HepG2 (cell line): ENCODE results near the gene WDR87. TPM values are rescaled to one million over a fixed set of nuclear protein-coding genes. Genes with fewer than 3 reads are reported as not detected.

Experiments used
- ARID2 ChIP-seq: sonication (generic); formaldehyde crosslinking; IDR thresholded peaks from 2 replicates; pipeline ENCODE4 v1.8.1; 2022; ENCODE audit warnings: mild to moderate bottlenecking, missing genetic modification reagents, borderline replicate concordance
- EED ChIP-seq: sonication (generic); formaldehyde crosslinking; IDR thresholded peaks from 2 replicates; pipeline ENCODE4 v1.5.0; 2020; ENCODE audit warnings: mild to moderate bottlenecking, missing genetic modification reagents
- HDAC1 ChIP-seq: sonication (generic); formaldehyde crosslinking; IDR thresholded peaks from 2 replicates; pipeline ENCODE4 v1.5.1; 2020; ENCODE audit warnings: mild to moderate bottlenecking, missing genetic modification reagents
- HIVEP1 ChIP-seq: sonication (generic); formaldehyde crosslinking; IDR thresholded peaks from 2 replicates; pipeline ENCODE4 v1.4.0; 2020; ENCODE audit warnings: mild to moderate bottlenecking, missing genetic modification reagents
- HMGXB3 ChIP-seq: sonication (generic); formaldehyde crosslinking; IDR thresholded peaks from 2 replicates; pipeline ENCODE4 v1.4.0; 2020; ENCODE audit warnings: missing genetic modification reagents, borderline replicate concordance
- HNF4A ChIP-seq: sonication (generic); formaldehyde crosslinking; IDR thresholded peaks from 2 replicates; pipeline ENCODE4 v1.4.0; 2020; ENCODE audit warnings: missing genetic modification reagents
- HOXA5 ChIP-seq: sonication (generic); formaldehyde crosslinking; IDR thresholded peaks from 2 replicates; pipeline ENCODE4 v1.4.0; 2020; ENCODE audit warnings: missing genetic modification reagents
- KLF6 ChIP-seq: IDR thresholded peaks from 2 replicates; pipeline ENCODE4 v1.8.0; 2016; ENCODE audit warnings: missing biosample characterization, missing genetic modification reagents
- MIER3 ChIP-seq: IDR thresholded peaks from 2 replicates; pipeline ENCODE4 v1.6.1; 2016; ENCODE audit warnings: missing compliant biosample characterization, borderline replicate concordance
- MXD1 ChIP-seq: sonication (generic); formaldehyde crosslinking; IDR thresholded peaks from 2 replicates; pipeline ENCODE4 v1.4.0; 2020; ENCODE audit warnings: mild to moderate bottlenecking, missing genetic modification reagents
- NR1H2 ChIP-seq: sonication (generic); formaldehyde crosslinking; IDR thresholded peaks from 2 replicates; pipeline ENCODE4 v1.8.1; 2022; ENCODE audit warnings: low read depth, missing genetic modification reagents, borderline replicate concordance
- RBM22 ChIP-seq: fragments of 200-400 bp; formaldehyde crosslinking; optimal IDR thresholded peaks from 2 replicates; pipeline ENCODE3; 2017; ENCODE audit warnings: mild to moderate bottlenecking, low read length, moderate library complexity
- RNF2 ChIP-seq: fragments of 450-650 bp; conservative IDR thresholded peaks from 2 replicates; pipeline ENCODE4 v1.6.1; 2016; ENCODE audit warnings: low read depth
- TGIF2 ChIP-seq: IDR thresholded peaks from 2 replicates; pipeline ENCODE4 v1.6.1; 2016; ENCODE audit warnings: control low read depth, missing compliant biosample characterization
- TRAFD1 ChIP-seq: sonication (generic); formaldehyde crosslinking; IDR thresholded peaks from 2 replicates; pipeline ENCODE4 v1.5.1; 2020; ENCODE audit warnings: missing genetic modification reagents, mild to moderate bottlenecking, borderline replicate concordance
- ZFP41 ChIP-seq: sonication (generic); formaldehyde crosslinking; IDR thresholded peaks from 2 replicates; pipeline ENCODE4 v1.4.0; 2020; ENCODE audit warnings: mild to moderate bottlenecking, missing genetic modification reagents, borderline replicate concordance
- ZNF709 ChIP-seq: sonication (generic); formaldehyde crosslinking; IDR thresholded peaks from 2 replicates; pipeline ENCODE4 v1.5.0; 2020; ENCODE audit warnings: mild to moderate bottlenecking, missing genetic modification reagents
- ZNF746 ChIP-seq: sonication (generic); formaldehyde crosslinking; IDR thresholded peaks from 2 replicates; pipeline ENCODE4 v1.8.0; 2022; ENCODE audit warnings: mild to moderate bottlenecking, missing genetic modification reagents
- ZNF788 ChIP-seq: sonication (generic); formaldehyde crosslinking; IDR thresholded peaks from 2 replicates; pipeline ENCODE4 v1.5.0; 2020; ENCODE audit warnings: mild to moderate bottlenecking, missing genetic modification reagents, borderline replicate concordance
- ZSCAN5A ChIP-seq: sonication (generic); formaldehyde crosslinking; IDR thresholded peaks from 2 replicates; pipeline ENCODE4 v1.8.0; 2022; ENCODE audit warnings: mild to moderate bottlenecking, missing genetic modification reagents, borderline replicate concordance
- polyA plus RNA-seq, 8 experiments: library from polyadenylated mRNA; depleted of rRNA in 3 of 8; stranded (reverse) in 7 of 8; unstranded in 1 of 8; fragments of >200 nt; fragmentation: Illumina TruSeq in 4 of 8; extraction: Trizol in 4 of 8; gene quantifications; 2 replicates each; pipeline versions ENCODE4 v1.2.1 to v1.2.3, GENCODE V29; 2011 to 2016; ENCODE audit warnings: low read depth in 4 of 8, missing spikeins in 1 of 8, mixed read lengths in 1 of 8; ENCODE audit not compliant: insufficient read depth in 1 of 8
- total RNA-seq, 5 experiments: library from RNA; depleted of rRNA; stranded (reverse); fragments of >200 nt; fragmentation: Illumina TruSeq; extraction: Trizol; gene quantifications; 2 replicates each; pipeline ENCODE4 v1.2.3, GENCODE V29; 2016; ENCODE audit warnings: low read depth in 1 of 5

Gene WDR87
- total and polyA plus RNA-seq, 2 of the 13 experiments (the other 11 are each of a cell fraction or from before 2014, with no cell fraction given): not detected

- TF ChIP-seq ZNF746 (CRISPR knock-in tag) (peak; percentile 43; the same call in 1 of the 2 replicates), TGIF2 (CRISPR knock-in tag) (0 out of 2 replicates have a peak, but pooled peaks have one; percentile 33), HMGXB3 (CRISPR knock-in tag) (peak; percentile 25; the same call in 1 of the 2 replicates), RBM22 (peak; percentile 43), ZNF788 (CRISPR knock-in tag) (no peak), HOXA5 (CRISPR knock-in tag) (no peak), RNF2 (peak; percentile 47; the same call in 1 of the 2 replicates), HNF4A (CRISPR knock-in tag) (no peak; the same call in 1 of the 2 replicates), HIVEP1 (CRISPR knock-in tag) (peak; percentile 48; the same call in 1 of the 2 replicates), NR1H2 (CRISPR knock-in tag) (no peak), ZFP41 (CRISPR knock-in tag) (peak; percentile 84; the same call in 1 of the 2 replicates), ARID2 (no peak), ZSCAN5A (CRISPR knock-in tag) (no peak), ZNF709 (CRISPR knock-in tag) (peak; percentile 41; the same call in 1 of the 2 replicates), MIER3 (CRISPR knock-in tag) (peak; percentile 33; the same call in 1 of the 2 replicates), MXD1 (CRISPR knock-in tag) (peak; percentile 18; the same call in 1 of the 2 replicates), EED (peak; percentile 34; the same call in 1 of the 2 replicates), KLF6 (CRISPR knock-in tag) (0 out of 2 replicates have a peak, but pooled peaks have one; percentile 62), HDAC1 (peak; percentile 61; the same call in 1 of the 2 replicates), TRAFD1 (CRISPR knock-in tag) (no peak)
Measured at GRCh38 chr19:37931881-37932655, 25.7 kb upstream of the WDR87 start (continued).
